Peyer's patch (tissue), 4 donors: ENCODE measurements around the gene WDFY4. TPM values are rescaled to one million over a fixed set of nuclear protein-coding genes. Genes with fewer than 3 reads are reported as not detected.

Source experiments
- DNase-seq, 3 donors: peaks; one replicate each; pipeline ENCODE4 v3.0.0-alpha.2; 2017 to 2019
- H3K27ac ChIP-seq, 4 donors: fragments of 200-600 bp; sonication (generic); one replicate each; pipeline ENCODE4 v1.5.1; 2016 to 2019
- H3K27me3 ChIP-seq, 2 donors: fragments of 200-600 bp; sonication (generic); one replicate each; pipeline ENCODE4 v1.5.1; 2019
- H3K36me3 ChIP-seq, 3 donors: fragments of 200-600 bp; sonication (generic); one replicate each; pipeline ENCODE4 v1.5.1; 2016 to 2019
- H3K4me1 ChIP-seq, 4 donors: fragments of 200-600 bp; sonication (generic); one replicate each; pipeline ENCODE4 v1.5.1; 2016 to 2019
- H3K4me3 ChIP-seq, 4 donors: fragments of 200-600 bp; sonication (generic); 1 replicate in 3 of 4; 2 replicates in 1 of 4; pipeline ENCODE4 v1.5.1; 2016 to 2019; ENCODE audit warnings: mild to moderate bottlenecking in 1 of 4
- H3K9me3 ChIP-seq, 4 donors: fragments of 200-600 bp; sonication (generic); one replicate each; pipeline ENCODE4 v1.5.1; 2016 to 2019; ENCODE audit warnings: mild to moderate bottlenecking in 1 of 4
- CTCF ChIP-seq, 6 experiments: fragments of 450-650 bp in 4 of 6; fragments of 200-600 bp in 2 of 6; sonication (generic) in 1 of 6; IDR thresholded peaks; one replicate each; pipeline ENCODE4 v1.5.1; 2017 to 2019; ENCODE audit warnings: antibody characterized with exemption in 6 of 6, mild to moderate bottlenecking in 3 of 6, moderate library complexity in 1 of 6
- POLR2A ChIP-seq, 2 donors: fragments of 450-650 bp; IDR thresholded peaks; one replicate each; pipeline ENCODE4 v1.5.1; 2017; ENCODE audit warnings: antibody characterized with exemption in 2 of 2, mild to moderate bottlenecking in 2 of 2, moderate library complexity in 2 of 2
- total RNA-seq, 4 donors: library from RNA; depleted of rRNA; stranded (reverse); fragments of >200 nt; gene quantifications; one replicate each; pipeline ENCODE4 v1.1.0, GENCODE V29; 2016

Gene WDFY4
- total RNA-seq, 4 donors from 2014 or later = 0.53 to 102 (median 4.6) TPM

- peak overlapping the region in 2 of 4 donors; percentile 61 to 80 for H3K27ac ChIP-seq
- peak in 2 of 3 donors; percentile 75 to 80 for DNase-seq
- no peak overlapping the region for H3K4me3 ChIP-seq
- H3K9me3 ChIP-seq = no peaks in the 10 kb centered on the region
- H3K36me3 ChIP-seq = no peaks in the 10 kb centered on the region
- TF ChIP-seq CTCF (IDR thresholded peaks at IDR 0.05) = no peak
- no peak for TF ChIP-seq POLR2A (IDR thresholded peaks at IDR 0.05)
- H3K4me1 ChIP-seq = peaks cover 0 to 9% (median 2%) of the 10 kb centered on the region in 4 donors
- no peaks in the 10 kb centered on the region for H3K27me3 ChIP-seq
Observed at GRCh38 chr10:48667960-48668590, 16.6 kb upstream of the WDFY4 start.

GRCh38 chr10:48670978-48671913 is 13.4 kb upstream of the WDFY4 start:
- DNase-seq = peak in 2 of 3 donors; percentile 82 to 91
- H3K27me3 ChIP-seq = no peaks in the 10 kb centered on the region
- peak overlapping the region in 2 of 4 donors; percentile 2 to 7 for H3K4me3 ChIP-seq
- TF ChIP-seq POLR2A (IDR thresholded peaks at IDR 0.05) (no peak), CTCF (IDR thresholded peaks at IDR 0.05) (no peak)
- H3K27ac ChIP-seq = peak overlapping the region in 3 of 4 donors; percentile 26 to 91 (median 87)
- no peaks in the 10 kb centered on the region for H3K36me3 ChIP-seq
- H3K4me1 ChIP-seq = peaks cover 0 to 9% (median 2%) of the 10 kb centered on the region in 4 donors
- H3K9me3 ChIP-seq = no peaks in the 10 kb centered on the region

GRCh38 chr10:48671914-48672595 is 12.6 kb upstream of the WDFY4 start:
- DNase-seq = peak in 2 of 3 donors; percentile 82 to 88
- Histone ChIP-seq H3K27ac (peak overlapping the region in 2 of 4 donors; percentile 87 to 91), H3K27me3 (no peaks in the 10 kb centered on the region), H3K4me1 (peaks cover 0 to 9% (median 2%) of the 10 kb centered on the region in 4 donors), H3K36me3 (no peaks in the 10 kb centered on the region), H3K9me3 (no peaks in the 10 kb centered on the region), H3K4me3 (peak overlapping the region in 2 of 4 donors; percentile 2 to 7)
- no peak for TF ChIP-seq CTCF (IDR thresholded peaks at IDR 0.05)
- no peak for TF ChIP-seq POLR2A (IDR thresholded peaks at IDR 0.05)

DNA sequence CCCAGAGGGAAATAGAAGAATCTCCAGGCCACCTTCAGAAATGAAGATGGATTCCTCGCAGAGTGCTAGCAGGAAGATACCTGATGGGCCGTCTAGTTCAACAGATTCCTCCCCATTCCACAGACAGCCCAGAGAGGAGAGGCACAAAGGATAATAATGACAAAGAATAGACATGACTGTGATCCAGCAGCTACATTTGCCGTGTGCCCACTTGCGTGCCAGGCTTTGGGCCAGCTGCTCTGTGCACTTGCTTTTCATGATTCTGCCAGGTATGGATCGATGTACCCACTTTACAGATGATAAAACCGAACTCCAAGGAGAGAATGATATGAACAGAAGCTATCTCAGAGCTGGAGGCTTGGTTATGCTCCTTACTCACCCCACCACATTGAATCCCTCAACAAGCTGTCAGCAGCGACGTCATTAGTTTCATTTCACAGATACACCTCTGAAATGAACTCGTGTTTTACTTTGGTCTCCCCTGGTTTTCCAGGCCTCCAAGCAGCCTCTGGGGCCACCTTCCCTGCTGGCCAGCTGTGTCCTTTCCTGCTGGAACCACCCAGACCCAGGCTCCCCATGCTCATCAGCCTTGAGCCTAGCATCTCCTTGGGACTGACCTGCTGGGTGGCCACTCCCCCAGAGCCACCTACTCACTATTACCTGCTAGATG is 11.9 kb upstream of the WDFY4 start:
- no peak for TF ChIP-seq CTCF (IDR thresholded peaks at IDR 0.05)
- TF ChIP-seq POLR2A (IDR thresholded peaks at IDR 0.05) = no peak
- H3K27ac ChIP-seq = peak overlapping the region in 2 of 4 donors; percentile 87 to 91

GRCh38 chr10:48677625-48678024 is 7.0 kb upstream of the WDFY4 start:
- TF ChIP-seq POLR2A (IDR thresholded peaks at IDR 0.05) (no peak), CTCF (IDR thresholded peaks at IDR 0.05) (no peak)
- no peak overlapping the region for H3K4me3 ChIP-seq

More for the DNA sequence above, 11.9 kb upstream of the WDFY4 start:
- H3K36me3 ChIP-seq = no peaks in the 10 kb centered on the region
- peaks cover 0 to 9% (median 2%) of the 10 kb centered on the region in 4 donors for H3K4me1 ChIP-seq
- DNase-seq = no peak
- no peaks in the 10 kb centered on the region for H3K9me3 ChIP-seq
- H3K27me3 ChIP-seq = no peaks in the 10 kb centered on the region
- H3K4me3 ChIP-seq = no peak overlapping the region

More at GRCh38 chr10:48677625-48678024, 7.0 kb upstream of the WDFY4 start:
- H3K36me3 ChIP-seq = no peaks in the 10 kb centered on the region
- no peaks in the 10 kb centered on the region for H3K4me1 ChIP-seq
- H3K27me3 ChIP-seq = no peaks in the 10 kb centered on the region
- peaks cover 0 to 3% (median 0%) of the 10 kb centered on the region in 4 donors for H3K9me3 ChIP-seq
- H3K27ac ChIP-seq = peak overlapping the region in 1 of 4 donors; percentile 47
- no peak for DNase-seq
